IPS-15b (cell line): ENCODE data around the gene KISS1R.
A peak's percentile ranks its signal among the peaks of the same experiment; 100 is the strongest.

ENCODE experiments used
- H3K27me3 ChIP-seq: one replicate; pipeline ENCODE4 v1.6.1; 2013; ENCODE audit warnings: low read length; ENCODE audit not compliant: control insufficient read depth, insufficient read depth
- H3K36me3 ChIP-seq: one replicate; pipeline ENCODE4 v1.6.1; 2013; ENCODE audit warnings: low read length; ENCODE audit not compliant: control insufficient read depth, insufficient read depth
- H3K4me1 ChIP-seq: one replicate; pipeline ENCODE4 v1.6.1; 2013; ENCODE audit warnings: mild to moderate bottlenecking, low read length; ENCODE audit not compliant: control insufficient read depth, insufficient read depth
- H3K4me3 ChIP-seq: one replicate; pipeline ENCODE4 v1.5.1; 2013; ENCODE audit warnings: low read depth, low read length
- H3K9ac ChIP-seq: one replicate; pipeline ENCODE4 v1.6.1; 2013; ENCODE audit warnings: low read depth, mild to moderate bottlenecking, low read length
- H3K9me3 ChIP-seq: one replicate; pipeline ENCODE4 v1.6.1; 2013; ENCODE audit warnings: mild to moderate bottlenecking, low read length; ENCODE audit not compliant: control insufficient read depth, insufficient read depth

Gene KISS1R

GRCh38 chr19:917323-918151 is at the start of gene KISS1R:
KISS1R (plus strand) TSS chr19:917333; CDS start chr19:917503, 170 bp downstream.
- peaks cover 2% of the 10 kb centered on the region for H3K4me1 ChIP-seq
- no peaks in the 10 kb centered on the region for H3K36me3 ChIP-seq
- no peaks in the 10 kb centered on the region for H3K9me3 ChIP-seq
- peaks cover 31% of the 10 kb centered on the region for H3K27me3 ChIP-seq
- peak within 1 kb of the TSS; percentile 62 for H3K4me3 ChIP-seq
- no peak within 1 kb of the TSS for H3K9ac ChIP-seq

GRCh38 chr19:867855-868457 is 49.2 kb upstream of the KISS1R start:
- H3K9me3 ChIP-seq, result no peaks in the 10 kb centered on the region
- no peaks in the 10 kb centered on the region for H3K27me3 ChIP-seq
- H3K4me3 ChIP-seq, result no peak overlapping the region
- peaks cover 2% of the 10 kb centered on the region for H3K4me1 ChIP-seq
- H3K9ac ChIP-seq, result no peak overlapping the region
- H3K36me3 ChIP-seq, result peaks cover 21% of the 10 kb centered on the region

DNA sequence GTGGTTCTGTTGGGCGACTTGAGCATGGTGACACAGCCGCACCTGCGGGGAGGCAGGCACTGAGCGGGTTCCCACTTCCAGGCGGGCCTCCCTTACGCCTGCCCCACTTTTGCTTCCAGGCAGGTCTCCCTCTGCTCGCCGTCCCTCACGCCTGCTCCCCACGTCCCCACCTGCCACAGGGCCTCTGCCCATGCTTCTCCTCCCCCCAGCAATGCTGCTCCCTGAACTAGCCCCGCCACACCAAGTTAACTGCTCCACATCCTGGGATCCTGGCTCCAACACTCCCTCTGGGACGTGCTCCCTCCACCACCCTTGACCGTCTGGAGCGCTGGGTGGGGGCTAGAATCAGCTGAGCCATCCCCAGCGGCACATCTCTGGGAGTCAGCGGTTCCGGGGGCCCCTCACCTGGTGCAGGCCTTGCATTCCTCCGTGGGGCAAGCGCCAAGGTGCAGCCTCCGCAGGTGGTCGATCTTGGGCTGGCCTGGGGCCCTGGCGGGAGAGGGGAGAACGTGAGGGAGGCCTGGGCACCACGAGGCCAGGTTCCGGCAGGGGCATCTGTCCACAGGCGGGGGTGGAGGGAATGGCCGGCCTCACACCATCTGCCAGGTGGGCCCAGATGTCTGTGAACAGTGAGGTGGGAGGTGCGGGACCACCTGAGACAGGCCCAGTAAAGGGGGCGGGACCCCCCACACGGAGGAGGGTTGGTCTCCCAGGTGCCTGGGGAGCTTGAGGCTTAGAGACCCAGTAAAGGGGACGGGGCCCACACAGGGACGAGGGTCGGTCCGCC is 48.5 kb upstream of the KISS1R start:
- H3K4me3 ChIP-seq, result no peak overlapping the region
- no peak overlapping the region for H3K9ac ChIP-seq
- peaks cover 24% of the 10 kb centered on the region for H3K36me3 ChIP-seq
- no peaks in the 10 kb centered on the region for H3K27me3 ChIP-seq
- H3K9me3 ChIP-seq, result no peaks in the 10 kb centered on the region
- H3K4me1 ChIP-seq, result peaks cover 2% of the 10 kb centered on the region

DNA sequence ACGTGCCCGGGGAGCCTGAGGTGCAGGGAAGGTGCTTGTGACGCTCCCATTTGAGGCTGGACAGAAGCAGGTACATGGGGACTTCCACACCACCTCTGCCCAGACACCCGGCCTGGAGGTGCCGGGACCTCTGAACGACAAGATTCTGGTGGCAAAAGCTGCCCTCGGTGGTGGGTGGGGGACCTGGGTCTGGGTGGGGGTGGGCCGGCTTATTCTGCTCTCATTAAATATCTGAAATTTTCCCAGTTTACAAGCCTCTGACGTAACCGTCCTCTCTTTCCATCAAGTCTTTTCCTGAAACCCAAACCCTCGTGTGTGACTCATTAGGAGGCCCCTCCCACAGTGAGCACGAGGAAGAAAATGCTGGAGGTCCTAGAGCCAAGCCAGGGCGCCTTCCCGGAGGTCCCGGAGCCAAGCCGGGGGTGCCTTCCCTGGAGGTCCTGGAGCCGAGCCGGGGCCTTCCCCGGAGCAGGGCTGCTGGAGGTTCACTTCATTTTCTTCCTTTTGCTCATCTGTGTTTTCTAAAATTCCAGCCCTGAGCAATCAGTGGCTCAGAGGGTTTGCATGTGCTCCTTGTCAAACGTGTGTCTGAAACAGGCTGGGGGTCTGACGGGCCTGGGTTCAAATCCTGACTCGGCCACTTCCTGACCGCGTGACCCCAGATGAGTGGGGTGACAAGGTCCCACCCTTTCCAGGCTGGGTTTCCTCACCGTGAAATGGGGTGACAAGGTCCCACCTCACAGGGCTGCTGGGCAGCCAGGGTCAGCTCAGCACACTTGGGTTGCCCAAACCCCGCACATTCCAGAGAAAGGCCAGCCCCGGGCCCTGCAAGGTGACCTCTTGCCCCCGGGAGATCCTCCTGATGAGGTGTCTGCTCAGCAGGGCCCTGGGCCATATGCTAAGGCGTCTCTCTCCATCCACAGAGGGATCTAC is 47.6 kb upstream of the KISS1R start:
- Histone ChIP-seq H3K36me3 (peaks cover 29% of the 10 kb centered on the region), H3K9ac (no peak overlapping the region), H3K9me3 (no peaks in the 10 kb centered on the region), H3K27me3 (no peaks in the 10 kb centered on the region), H3K4me1 (peaks cover 2% of the 10 kb centered on the region), H3K4me3 (no peak overlapping the region)

DNA sequence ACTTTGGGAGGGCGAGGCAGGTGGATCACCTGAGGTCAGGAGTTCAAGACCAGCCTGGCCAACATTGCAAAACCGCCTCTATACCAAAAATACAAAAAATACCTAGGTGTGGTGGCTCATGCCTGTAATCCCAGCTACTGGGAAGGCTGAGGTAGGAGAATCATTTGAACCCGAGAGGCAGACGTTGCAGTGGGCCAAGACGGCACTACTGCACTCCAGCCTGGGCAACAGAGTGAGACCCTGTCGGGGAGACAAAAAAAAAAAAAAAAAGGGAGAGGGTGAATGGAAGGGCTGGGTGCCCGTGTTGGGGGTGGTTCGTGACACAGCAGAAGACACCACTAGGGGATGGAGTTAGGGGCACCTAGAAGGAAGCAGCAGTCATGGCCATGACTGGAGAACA is 46.8 kb upstream of the KISS1R start:
- peaks cover 32% of the 10 kb centered on the region for H3K36me3 ChIP-seq
- H3K9ac ChIP-seq, result no peak overlapping the region
- H3K4me3 ChIP-seq, result no peak overlapping the region
- H3K4me1 ChIP-seq, result peaks cover 2% of the 10 kb centered on the region
- no peaks in the 10 kb centered on the region for H3K27me3 ChIP-seq
- H3K9me3 ChIP-seq, result no peaks in the 10 kb centered on the region

DNA sequence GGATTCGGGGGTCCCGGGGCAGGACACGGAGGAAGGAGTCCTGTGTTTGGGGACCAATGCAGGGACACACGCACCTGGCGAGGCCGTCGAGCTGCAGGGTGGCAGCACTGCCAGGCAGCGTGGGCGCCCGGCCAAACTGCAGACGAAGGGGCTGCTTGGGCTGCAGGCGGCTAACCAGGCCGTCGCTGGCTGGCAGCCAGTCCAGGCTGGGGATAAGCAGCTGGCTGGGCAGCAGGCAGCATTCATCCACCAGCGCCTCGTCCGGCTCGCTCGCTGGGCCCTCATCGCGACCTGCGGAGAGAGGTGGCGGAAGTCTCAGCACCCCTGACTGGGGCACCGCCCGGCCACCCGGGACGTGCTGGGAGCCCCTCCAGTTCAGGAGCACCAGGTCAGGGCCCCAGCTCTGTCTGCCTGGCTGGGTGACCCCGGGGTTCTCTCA is 46.2 kb upstream of the KISS1R start:
- no peaks in the 10 kb centered on the region for H3K27me3 ChIP-seq
- H3K4me1 ChIP-seq, result peaks cover 2% of the 10 kb centered on the region
- H3K36me3 ChIP-seq, result peaks cover 36% of the 10 kb centered on the region
- H3K9me3 ChIP-seq, result no peaks in the 10 kb centered on the region
- no peak overlapping the region for H3K9ac ChIP-seq
- no peak overlapping the region for H3K4me3 ChIP-seq

DNA sequence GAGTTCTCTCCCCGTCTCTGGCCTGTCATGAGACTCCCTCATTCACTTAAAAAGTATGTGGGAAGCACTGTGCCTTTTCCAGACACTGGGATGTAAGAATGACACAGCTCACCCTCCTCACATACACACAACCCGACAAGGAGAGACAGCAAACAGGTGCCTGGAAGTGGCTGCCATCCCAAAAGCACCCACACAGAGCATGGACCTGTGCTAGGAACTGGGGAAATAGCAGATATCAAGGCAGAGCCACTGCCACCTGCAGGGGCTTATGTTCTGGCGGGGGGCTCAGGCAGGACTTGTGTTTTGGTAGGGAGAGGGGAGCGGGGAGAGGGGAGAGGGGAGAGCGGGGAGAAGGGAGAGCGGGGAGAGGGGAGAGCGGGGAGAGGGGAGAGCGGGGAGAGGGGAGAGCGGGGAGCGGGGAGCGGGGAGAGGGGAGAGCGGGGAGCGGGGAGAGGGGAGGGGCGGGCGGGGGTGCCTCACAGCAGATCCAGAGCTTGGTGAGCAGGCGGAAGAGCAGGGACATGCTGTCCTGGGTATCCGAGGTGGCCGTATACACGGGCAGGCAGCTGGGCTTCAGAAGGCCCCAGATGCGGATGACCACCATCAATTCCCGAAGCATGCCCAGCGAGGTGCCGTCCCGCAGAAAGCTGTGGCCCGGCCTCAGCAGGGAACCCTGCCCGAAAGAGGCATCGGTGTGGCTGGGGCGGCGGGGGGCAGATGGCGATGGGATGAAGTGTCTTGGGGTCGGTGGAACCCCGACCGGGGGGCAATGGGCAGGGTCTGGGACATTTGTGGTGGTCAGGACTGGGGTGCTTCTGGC is 45.5 kb upstream of the KISS1R start:
- Histone ChIP-seq H3K9me3 (no peaks in the 10 kb centered on the region), H3K4me3 (peak overlapping the region; percentile 26), H3K4me1 (peaks cover 2% of the 10 kb centered on the region), H3K9ac (no peak overlapping the region), H3K36me3 (peaks cover 39% of the 10 kb centered on the region), H3K27me3 (no peaks in the 10 kb centered on the region)

GRCh38 chr19:872266-872951 is 44.7 kb upstream of the KISS1R start:
- H3K4me1 ChIP-seq, result peaks cover 2% of the 10 kb centered on the region
- H3K36me3 ChIP-seq, result peaks cover 44% of the 10 kb centered on the region
- no peaks in the 10 kb centered on the region for H3K27me3 ChIP-seq
- no peaks in the 10 kb centered on the region for H3K9me3 ChIP-seq
- peak overlapping the region; percentile 26 for H3K4me3 ChIP-seq
- no peak overlapping the region for H3K9ac ChIP-seq

GRCh38 chr19:873084-873483 is 44.0 kb upstream of the KISS1R start:
- peaks cover 2% of the 10 kb centered on the region for H3K4me1 ChIP-seq
- no peak overlapping the region for H3K9ac ChIP-seq
- no peaks in the 10 kb centered on the region for H3K9me3 ChIP-seq
- H3K27me3 ChIP-seq, result no peaks in the 10 kb centered on the region
- H3K4me3 ChIP-seq, result no peak overlapping the region
- peaks cover 40% of the 10 kb centered on the region for H3K36me3 ChIP-seq

- Histone ChIP-seq H3K4me3 (no peak overlapping the region), H3K9me3 (no peaks in the 10 kb centered on the region), H3K9ac (no peak overlapping the region), H3K4me1 (peaks cover 2% of the 10 kb centered on the region), H3K27me3 (no peaks in the 10 kb centered on the region), H3K36me3 (peaks cover 36% of the 10 kb centered on the region)
Observed at GRCh38 chr19:873561-874041, 43.5 kb upstream of the KISS1R start.
